ENCODE data around the gene HSD17B12.

The HSD17B12 gene

GRCh38 chr11:43899094-43899493 lies 218.6 kb downstream of the HSD17B12 start:
- H3K4me3 ChIP-seq (ENCODE audit: low read depth, low read length): no peak overlapping the region
- DNase-seq (ENCODE audit: low read depth): no peak
- no peak for TF ChIP-seq CTCF (IDR thresholded peaks at IDR 0.05; ENCODE audit: low read depth, low read length, missing control alignments)

DNA sequence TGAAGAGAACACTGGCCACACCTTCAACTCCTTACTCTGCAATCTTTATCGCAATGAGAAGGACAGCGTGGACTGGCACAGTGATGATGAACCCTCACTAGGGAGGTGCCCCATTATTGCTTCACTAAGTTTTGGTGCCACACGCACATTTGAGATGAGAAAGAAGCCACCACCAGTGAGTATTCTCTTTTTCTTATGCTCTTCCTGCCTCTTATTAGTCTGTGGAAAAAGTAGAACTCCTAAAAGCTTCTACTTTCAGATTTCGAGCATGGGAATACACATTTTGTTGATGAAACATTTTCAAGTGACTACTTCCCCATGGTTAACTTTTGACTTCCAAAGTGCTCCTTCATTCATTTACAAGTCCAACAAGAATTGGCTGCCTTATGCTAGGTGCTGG lies 221.0 kb downstream of the HSD17B12 start:
- no peak for DNase-seq (ENCODE audit: low read depth)
- TF ChIP-seq CTCF (IDR thresholded peaks at IDR 0.05; ENCODE audit: low read depth, low read length, missing control alignments): no peak
- no peak overlapping the region for H3K4me3 ChIP-seq (ENCODE audit: low read depth, low read length)

DNA sequence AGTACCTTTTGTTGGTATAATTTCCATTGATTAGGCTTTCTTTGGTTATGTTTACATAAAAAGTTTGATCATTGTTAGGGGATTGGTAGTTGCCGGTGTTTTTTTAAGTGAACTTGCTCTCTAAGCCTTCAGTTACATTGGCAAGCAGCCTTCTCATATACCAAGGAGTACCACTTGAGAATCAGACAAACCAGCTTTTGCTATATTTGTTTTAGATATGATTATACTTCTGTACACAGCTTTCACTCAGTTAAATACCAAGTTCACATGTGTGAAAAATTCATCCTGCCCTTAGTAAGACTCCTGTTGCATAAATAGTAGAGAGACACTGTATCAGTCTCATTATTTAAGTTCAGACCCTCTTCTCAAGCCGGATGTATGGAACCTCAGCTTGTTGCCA lies 222.5 kb downstream of the HSD17B12 start:
- DNase-seq (ENCODE audit: low read depth): no peak
- no peak for TF ChIP-seq CTCF (IDR thresholded peaks at IDR 0.05; ENCODE audit: low read depth, low read length, missing control alignments)
- no peak overlapping the region for H3K4me3 ChIP-seq (ENCODE audit: low read depth, low read length)

GRCh38 chr11:43903969-43904368 lies 223.4 kb downstream of the HSD17B12 start:
- TF ChIP-seq CTCF (IDR thresholded peaks at IDR 0.05; ENCODE audit: low read depth, low read length, missing control alignments): no peak
- H3K4me3 ChIP-seq (ENCODE audit: low read depth, low read length): no peak overlapping the region
- DNase-seq (ENCODE audit: low read depth): no peak

- H3K4me3 ChIP-seq (ENCODE audit: low read depth, low read length): no peak overlapping the region
- TF ChIP-seq CTCF (IDR thresholded peaks at IDR 0.05; ENCODE audit: low read depth, low read length, missing control alignments): no peak
- DNase-seq (ENCODE audit: low read depth): no peak
Observed at GRCh38 chr11:43904742-43905535, 224.4 kb downstream of the HSD17B12 start.

DNA sequence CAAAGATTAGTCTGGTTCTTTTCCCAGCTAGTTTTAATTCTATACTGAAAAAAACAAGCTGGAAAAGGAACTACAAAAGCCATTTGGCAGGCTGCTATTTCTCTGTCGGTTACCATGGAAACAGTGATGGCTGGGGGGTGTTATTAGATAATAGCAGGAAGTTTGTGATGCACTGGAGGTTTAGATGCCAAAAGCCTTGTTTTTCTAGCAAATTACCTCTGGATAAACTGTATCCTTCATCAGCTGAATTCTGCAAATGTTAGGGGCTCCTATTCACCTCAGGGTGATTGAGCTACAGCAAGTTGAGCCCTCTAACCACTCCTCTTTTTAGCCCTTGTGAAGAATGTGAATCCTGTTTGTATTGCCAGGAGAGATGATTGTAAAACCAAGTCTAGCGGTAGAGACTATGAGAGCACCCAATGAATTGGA lies 225.3 kb downstream of the HSD17B12 start:
- no peak for DNase-seq (ENCODE audit: low read depth)
- no peak overlapping the region for H3K4me3 ChIP-seq (ENCODE audit: low read depth, low read length)
- TF ChIP-seq CTCF (IDR thresholded peaks at IDR 0.05; ENCODE audit: low read depth, low read length, missing control alignments): no peak

Measured in GM12864 (cell line).